Inflammatory macrophage treated with lipopolysaccharide for 1 hour (primary cell): ENCODE data around the gene AGR3.

Experiments
- DNase-seq, 2 donors: peaks; one replicate each; pipeline ENCODE4 v3.0.0-alpha.2; 2020 to 2022

AGR3 gene

DNA sequence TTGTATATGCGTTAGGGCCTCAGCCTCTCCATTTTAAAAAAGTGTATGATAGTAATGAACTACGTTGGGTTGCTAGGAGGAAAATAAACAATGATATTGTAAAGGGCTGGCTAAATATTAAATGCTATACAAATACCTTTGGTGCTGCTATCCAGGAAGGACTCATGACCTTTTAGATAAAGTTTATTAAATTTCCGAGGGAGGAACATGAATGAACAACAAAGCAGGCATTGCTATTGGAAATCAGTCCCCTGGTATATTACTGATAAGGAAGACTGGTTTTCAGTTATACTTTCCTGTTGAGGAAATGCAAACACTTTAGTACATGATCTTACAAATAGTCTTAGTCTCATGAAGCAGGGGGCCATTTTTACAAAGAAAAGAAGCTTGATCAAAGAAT, 59.8 kb downstream of the AGR3 start:
- no peak for DNase-seq

DNA sequence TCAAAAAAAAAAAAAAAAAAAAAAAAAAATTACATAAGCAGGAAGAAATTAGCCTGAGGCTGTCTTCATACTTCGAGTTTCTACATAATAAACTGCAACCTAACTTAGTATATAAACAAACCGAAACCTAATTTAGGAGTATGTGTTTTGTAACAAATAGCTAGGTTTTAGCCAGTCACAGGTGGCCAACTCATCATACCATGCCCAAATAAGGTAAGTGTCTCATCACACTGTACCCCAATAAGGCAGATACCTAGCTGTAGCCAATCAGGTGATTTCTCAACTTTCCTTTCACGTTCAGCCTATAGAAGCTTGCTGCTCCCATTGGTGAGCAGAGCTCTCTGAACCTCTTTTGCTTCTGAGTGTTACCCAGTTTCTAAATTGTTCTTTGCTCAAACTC, 63.1 kb downstream of the AGR3 start:
- DNase-seq, result no peak

- peak in 1 of 2 donors; percentile 9 for DNase-seq
Measured at GRCh38 chr7:16817536-16817935, 64.2 kb downstream of the AGR3 start.

DNA sequence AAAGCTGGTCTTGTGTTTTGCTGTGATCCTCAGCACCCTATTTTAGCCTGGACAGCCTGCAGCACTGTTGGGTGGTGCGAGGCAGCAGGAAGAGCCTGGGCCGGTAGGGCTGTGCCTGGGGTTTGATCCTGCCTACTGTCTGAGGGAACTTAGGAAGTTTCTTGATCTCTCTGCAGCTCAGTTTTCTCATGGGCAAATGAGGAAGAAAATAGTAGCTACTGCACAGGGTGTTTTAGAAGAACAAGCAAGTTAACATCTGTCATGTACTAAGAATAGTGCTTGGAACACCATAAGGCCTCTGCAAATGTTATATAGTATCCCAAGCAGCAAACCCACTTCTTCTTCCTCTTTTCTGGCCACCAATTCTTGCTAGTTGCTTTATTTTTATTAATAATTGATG, 65.0 kb downstream of the AGR3 start:
- DNase-seq, result peak; percentile 24 to 46

GRCh38 chr7:16815001-16815400, 66.8 kb downstream of the AGR3 start:
- DNase-seq, result no peak

- DNase-seq, result peak; percentile 15 to 19
Measured at GRCh38 chr7:16813232-16813616, 68.6 kb downstream of the AGR3 start.

- no peak for DNase-seq
Measured at GRCh38 chr7:16812542-16813231, 69.1 kb downstream of the AGR3 start.

GRCh38 chr7:16811551-16811950, 70.2 kb downstream of the AGR3 start:
- peak; percentile 8 to 26 for DNase-seq

GRCh38 chr7:16810573-16810972, 71.2 kb downstream of the AGR3 start:
- DNase-seq, result no peak

GRCh38 chr7:16810112-16810511, 71.7 kb downstream of the AGR3 start:
- no peak for DNase-seq
